Umbilical cord (tissue), 2 donors: ENCODE results near the gene MSX1. TPM values are rescaled to one million over a fixed set of nuclear protein-coding genes. Genes with fewer than 3 reads are reported as not detected.

ENCODE experiments used
- DNase-seq: peaks from one replicate; pipeline ENCODE4 v3.0.0-alpha.2; 2015; ENCODE audit warnings: low spot score
- total RNA-seq: library from RNA; depleted of rRNA; stranded (reverse); fragments of >200 nt; gene quantifications from one replicate; pipeline ENCODE4 v1.2.3, GENCODE V29; 2014; ENCODE audit warnings: low replicate concordance; ENCODE audit not compliant: insufficient read depth

The MSX1 gene
- total RNA-seq, 1 donor from 2014 or later, result 14.0 TPM

GRCh38 chr4:4912155-4912554, 52.7 kb downstream of the MSX1 start:
- no peak for DNase-seq

DNA sequence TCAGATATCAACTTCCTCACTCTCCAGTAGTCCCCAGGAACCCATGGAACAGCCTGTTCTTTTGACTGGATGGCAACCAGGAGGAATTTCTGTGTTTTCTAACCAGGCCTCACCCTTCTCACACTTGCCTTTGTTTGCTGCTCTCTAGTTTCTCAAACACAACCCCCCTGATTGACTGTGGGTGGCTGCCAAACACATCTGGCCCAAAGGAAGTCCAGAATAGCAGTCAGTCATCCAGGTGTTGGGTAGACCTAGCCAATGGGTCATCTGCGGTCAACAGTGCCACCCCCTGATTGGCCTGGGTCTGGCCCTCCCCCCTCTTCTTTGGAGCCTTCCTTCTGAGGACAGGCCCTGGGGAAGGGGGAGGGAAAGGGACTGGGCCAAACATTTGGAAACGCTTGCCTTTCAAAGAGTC, 53.7 kb downstream of the MSX1 start:
- DNase-seq, result no peak

Other genes starting within 250 kb of the MSX1 start
- gene CYTL1, start 159.8 kb downstream of the MSX1 start, total RNA-seq, result 4.8 TPM
- 7.0 TPM for gene STK32B, start 191.8 kb downstream of the MSX1 start, total RNA-seq